A549 (cell line): Measurements from ENCODE around the gene PHLDA1.
"Not testable (repeated sequence)": the region's sequence is repeated elsewhere in the genome, so short reads cannot be mapped to it uniquely, and the experiment has no call there.

Experiments used
- EP300 ChIP-seq, 2 experiments: fragments of >200 bp; sonication (Bioruptor Twin); formaldehyde crosslinking; IDR thresholded peaks; 2 replicates in 1 of 2; 3 replicates in 1 of 2; pipeline ENCODE4 v1.6.1; 2016 to 2017
- ESRRA ChIP-seq: fragments of 150-350 bp; IDR thresholded peaks from 2 replicates; pipeline ENCODE4 v1.6.1; 2014; ENCODE audit warnings: mild to moderate bottlenecking, low read length, borderline replicate concordance
- HDAC2 ChIP-seq: fragments of 200-600 bp; sonication (generic); IDR thresholded peaks from 2 replicates; pipeline ENCODE4 v1.6.1; 2016
- POLR2A ChIP-seq: IDR thresholded peaks from 2 replicates; pipeline ENCODE4 v1.6.1; 2012; ENCODE audit warnings: mild to moderate bottlenecking, low read length
- RAD21 ChIP-seq, 2 experiments: fragments of >200 bp in 1 of 2; sonication (Bioruptor Twin) in 1 of 2; formaldehyde crosslinking in 1 of 2; IDR thresholded peaks in 1 of 2; conservative IDR thresholded peaks in 1 of 2; 2 replicates in 1 of 2; 3 replicates in 1 of 2; pipeline ENCODE4 v1.6.1; 2012 to 2018; ENCODE audit warnings: inconsistent platforms in 1 of 2
- ZNF302 ChIP-seq: fragments of 250-450 bp; sonication (Bioruptor Pico); IDR thresholded peaks from 2 replicates; pipeline ENCODE4 v1.9.0; 2021; ENCODE audit warnings: inconsistent platforms, mild to moderate bottlenecking, moderate library complexity
- TF ChIP-seq, protein P1 (sequence below): fragments of >200 bp; sonication (Bioruptor Twin); formaldehyde crosslinking; IDR thresholded peaks from 3 replicates; pipeline ENCODE4 v1.5.1; 2016

DNA sequence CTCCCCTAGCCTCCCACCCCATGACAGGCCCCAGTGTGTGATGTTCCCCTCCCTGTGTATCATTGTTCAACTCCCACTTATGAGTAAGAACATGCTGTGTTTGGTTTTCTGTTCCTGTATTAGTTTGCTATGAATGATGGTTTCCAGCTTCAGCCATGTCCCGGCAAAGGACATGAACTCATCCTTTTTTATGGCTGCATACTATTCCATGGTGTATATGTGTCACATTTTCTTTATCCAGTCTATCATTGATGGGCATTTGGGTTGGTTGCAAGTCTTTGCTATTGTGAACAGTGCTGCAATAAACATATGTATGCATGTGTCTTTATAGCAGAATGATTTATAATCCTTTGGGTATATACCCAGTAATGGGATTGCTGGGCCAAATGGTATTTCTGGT is 43.9 kb downstream of the PHLDA1 start:
- TF ChIP-seq RAD21 (conservative IDR thresholded peaks at IDR 0.05 in 1 of 2, IDR thresholded peaks at IDR 0.05 in 1 of 2); ZNF302; HDAC2; EP300 (IDR thresholded peaks at IDR 0.05); ESRRA; POLR2A: not testable (repeated sequence)
- TF ChIP-seq, protein P1, sequence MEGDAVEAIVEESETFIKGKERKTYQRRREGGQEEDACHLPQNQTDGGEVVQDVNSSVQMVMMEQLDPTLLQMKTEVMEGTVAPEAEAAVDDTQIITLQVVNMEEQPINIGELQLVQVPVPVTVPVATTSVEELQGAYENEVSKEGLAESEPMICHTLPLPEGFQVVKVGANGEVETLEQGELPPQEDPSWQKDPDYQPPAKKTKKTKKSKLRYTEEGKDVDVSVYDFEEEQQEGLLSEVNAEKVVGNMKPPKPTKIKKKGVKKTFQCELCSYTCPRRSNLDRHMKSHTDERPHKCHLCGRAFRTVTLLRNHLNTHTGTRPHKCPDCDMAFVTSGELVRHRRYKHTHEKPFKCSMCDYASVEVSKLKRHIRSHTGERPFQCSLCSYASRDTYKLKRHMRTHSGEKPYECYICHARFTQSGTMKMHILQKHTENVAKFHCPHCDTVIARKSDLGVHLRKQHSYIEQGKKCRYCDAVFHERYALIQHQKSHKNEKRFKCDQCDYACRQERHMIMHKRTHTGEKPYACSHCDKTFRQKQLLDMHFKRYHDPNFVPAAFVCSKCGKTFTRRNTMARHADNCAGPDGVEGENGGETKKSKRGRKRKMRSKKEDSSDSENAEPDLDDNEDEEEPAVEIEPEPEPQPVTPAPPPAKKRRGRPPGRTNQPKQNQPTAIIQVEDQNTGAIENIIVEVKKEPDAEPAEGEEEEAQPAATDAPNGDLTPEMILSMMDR = not testable (repeated sequence)
